Natural killer cell treated with Interleukin-12 subunit alpha and Interleukin-12 subunit beta and Interleukin-15 and Interleukin-18, amount 100 ng/mL, for 72 hours (primary cell): ENCODE results near the gene QRSL1. TPM values are rescaled to one million over a fixed set of nuclear protein-coding genes. Genes with fewer than 3 reads are reported as not detected.

Experiments used
- ATAC-seq, 2 donors: fragments of 150-1000 bp; cut with Tn5 transposase in 1 of 2; sonication (Bioruptor Pico), chemical (Tn5 transposase) in 1 of 2; 2 replicates each; pipeline ENCODE4 v1.10.0; 2021
- DNase-seq: peaks from one replicate; pipeline ENCODE4 v3.0.0; 2022; ENCODE audit warnings: low spot score
- H3K27ac Mint-ChIP-seq, 2 donors: 1 replicate in 1 of 2; 2 replicates in 1 of 2; pipeline ENCODE4 v1.8.0; 2022; ENCODE audit warnings: mixed read lengths in 2 of 2, mild to moderate bottlenecking in 1 of 2, moderate library complexity in 1 of 2
- H3K27me3 Mint-ChIP-seq, 2 donors: 1 replicate in 1 of 2; 2 replicates in 1 of 2; pipeline ENCODE4 v1.8.0; 2022; ENCODE audit warnings: mixed read lengths in 2 of 2
- H3K36me3 Mint-ChIP-seq: one replicate; pipeline ENCODE4 v1.8.0; 2022; ENCODE audit warnings: mixed read lengths
- H3K4me1 Mint-ChIP-seq, 2 donors: 1 replicate in 1 of 2; 2 replicates in 1 of 2; pipeline ENCODE4 v1.8.0; 2022; ENCODE audit warnings: low read depth in 2 of 2, mixed read lengths in 2 of 2, mild to moderate bottlenecking in 1 of 2
- H3K4me3 Mint-ChIP-seq: one replicate; pipeline ENCODE4 v1.8.0; 2022; ENCODE audit warnings: mixed read lengths
- H3K9me3 Mint-ChIP-seq: 2 replicates; pipeline ENCODE4 v1.8.0; 2022; ENCODE audit warnings: mixed read lengths
- total RNA-seq, 2 donors: library from RNA; stranded (reverse); gene quantifications; one replicate each; pipeline ENCODE4 v1.2.3, GENCODE V29; 2022

The QRSL1 gene
- total RNA-seq, 2 donors from 2014 or later, result 15.3 to 25.0 TPM

DNA sequence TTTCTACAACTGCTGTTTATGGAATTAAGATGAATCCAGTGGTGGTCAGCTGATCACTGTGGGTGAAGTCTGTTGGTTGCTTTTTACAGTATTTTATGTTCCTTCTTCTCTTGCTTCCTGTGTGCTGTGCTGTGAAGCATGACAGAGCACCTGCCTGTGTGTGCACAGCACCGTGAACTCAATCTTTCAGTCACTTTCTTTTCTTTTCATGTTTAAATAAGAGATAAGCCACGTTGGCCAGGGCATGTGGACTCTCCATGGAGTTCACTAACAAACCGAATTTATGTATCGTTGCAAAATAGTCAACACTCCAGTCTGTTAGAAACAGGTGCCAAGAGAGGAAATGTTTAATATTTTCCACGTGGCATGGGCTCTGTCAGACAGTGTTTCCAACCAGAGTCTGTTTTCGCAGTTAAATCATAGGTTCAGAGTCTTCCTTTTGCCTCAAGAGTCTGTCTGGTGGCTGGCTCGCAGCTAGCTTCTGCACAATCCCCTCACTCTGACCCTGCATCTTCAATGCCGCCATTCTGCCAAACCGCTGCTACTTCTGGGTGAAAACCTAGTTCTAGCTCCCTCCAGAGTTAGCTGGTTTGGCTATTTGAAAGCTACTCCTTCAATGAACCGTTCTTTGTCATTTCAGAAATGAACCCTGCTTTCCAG, 73.2 kb downstream of the QRSL1 start:
- Mint-ChIP-seq H3K27me3 (peaks cover 30 to 36% of the 10 kb centered on the region in 2 donors), H3K27ac (no peak overlapping the region), H3K4me1 (no peaks in the 10 kb centered on the region), H3K4me3 (no peak overlapping the region), H3K9me3 (no peaks in the 10 kb centered on the region), H3K36me3 (no peaks in the 10 kb centered on the region)
- no peak for ATAC-seq
- DNase-seq, result no peak

DNA sequence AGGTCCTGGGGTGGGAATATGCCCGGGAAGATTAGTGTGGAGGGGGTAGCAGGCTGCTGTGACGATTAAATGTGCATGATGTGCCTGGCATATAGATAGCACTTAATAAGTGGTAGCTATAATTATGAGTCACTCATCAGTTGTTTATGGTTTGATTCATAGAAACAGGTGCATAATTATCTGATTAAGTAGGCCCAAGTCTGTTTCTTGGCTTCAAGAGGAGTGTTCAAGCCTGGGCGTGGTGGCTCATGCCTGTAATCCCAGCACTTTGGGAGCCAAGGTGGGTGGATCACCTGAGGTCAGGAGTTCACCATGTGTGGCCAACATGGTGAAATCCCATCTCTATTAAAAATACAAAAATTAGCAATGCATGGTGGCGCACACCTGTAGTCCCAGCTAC, 74.9 kb downstream of the QRSL1 start:
- no peaks in the 10 kb centered on the region for H3K36me3 Mint-ChIP-seq
- ATAC-seq (no peak), DNase-seq (no peak)
- H3K4me1 Mint-ChIP-seq, result no peaks in the 10 kb centered on the region
- peaks cover 34 to 36% of the 10 kb centered on the region in 2 donors for H3K27me3 Mint-ChIP-seq
- H3K4me3 Mint-ChIP-seq, result no peak overlapping the region
- H3K27ac Mint-ChIP-seq, result no peak overlapping the region
- H3K9me3 Mint-ChIP-seq, result no peaks in the 10 kb centered on the region

DNA sequence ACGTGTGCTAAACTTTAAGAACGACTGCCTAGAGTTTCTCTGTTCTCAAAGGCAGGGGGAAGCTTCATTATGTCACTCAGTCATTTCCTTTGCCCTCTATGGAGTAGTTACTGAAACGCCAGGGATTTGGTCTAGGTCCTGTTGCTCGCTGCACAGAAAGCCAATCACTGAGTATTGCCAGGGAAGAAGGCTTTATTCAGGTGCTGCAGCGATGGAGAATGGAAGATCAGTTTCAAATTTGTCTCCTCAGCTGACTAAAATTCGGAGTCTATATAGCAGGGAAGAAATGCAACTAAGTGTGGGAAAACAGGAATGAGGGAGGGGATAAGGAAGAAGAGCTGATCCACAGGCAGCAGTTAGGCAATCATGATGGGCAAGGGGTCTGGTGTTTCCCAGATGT, 75.8 kb downstream of the QRSL1 start:
- DNase-seq, result no peak
- Mint-ChIP-seq H3K4me3 (no peak overlapping the region), H3K36me3 (no peaks in the 10 kb centered on the region), H3K27me3 (peaks cover 31 to 33% of the 10 kb centered on the region in 2 donors), H3K27ac (no peak overlapping the region), H3K4me1 (no peaks in the 10 kb centered on the region), H3K9me3 (no peaks in the 10 kb centered on the region)
- no peak for ATAC-seq

DNA sequence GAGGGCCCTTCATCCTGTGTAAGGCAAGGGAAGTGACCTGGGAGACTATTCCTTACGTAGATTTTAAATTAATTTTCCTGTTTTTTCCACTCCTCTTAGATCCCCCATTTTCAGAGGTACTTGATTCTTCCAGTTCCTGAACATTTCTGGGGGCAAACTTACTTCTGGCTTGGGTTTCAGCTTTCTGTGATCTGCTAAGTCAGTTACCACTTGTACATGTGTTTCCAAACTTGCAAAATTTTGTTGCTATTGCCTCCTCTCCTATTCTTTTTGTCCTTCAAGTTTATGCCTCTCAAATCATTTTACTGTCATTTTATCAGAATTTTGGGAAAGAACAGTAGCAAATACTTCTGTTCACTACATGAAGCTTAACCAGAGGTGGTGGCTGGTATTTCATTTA, 81.2 kb downstream of the QRSL1 start:
- no peaks in the 10 kb centered on the region for H3K9me3 Mint-ChIP-seq
- H3K27me3 Mint-ChIP-seq, result peaks cover 20 to 40% of the 10 kb centered on the region in 2 donors
- no peak for ATAC-seq

DNA sequence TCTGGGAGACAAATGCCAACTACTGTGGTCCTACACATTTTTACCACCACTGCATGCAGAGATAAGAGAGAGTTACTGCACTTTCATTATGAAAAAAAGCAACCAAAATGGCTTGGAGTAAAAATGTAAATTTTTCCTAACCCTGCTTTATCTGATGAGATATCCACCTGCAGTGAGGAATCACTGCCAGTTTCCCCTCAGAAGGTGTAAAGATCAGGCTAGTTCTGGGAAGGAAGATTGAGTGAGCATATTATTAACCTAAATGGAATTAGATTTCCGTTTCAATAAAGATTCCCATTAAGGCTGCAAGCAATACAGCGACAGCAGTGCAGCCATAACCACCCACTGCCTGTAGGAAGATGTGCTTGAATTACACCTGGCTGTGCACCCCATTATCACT, 84.9 kb downstream of the QRSL1 start:
- no peaks in the 10 kb centered on the region for H3K36me3 Mint-ChIP-seq
- DNase-seq (no peak), ATAC-seq (no peak)
- H3K27me3 Mint-ChIP-seq, result peaks cover 23 to 53% of the 10 kb centered on the region in 2 donors
- no peak overlapping the region for H3K27ac Mint-ChIP-seq
- H3K9me3 Mint-ChIP-seq, result no peaks in the 10 kb centered on the region
- no peaks in the 10 kb centered on the region for H3K4me1 Mint-ChIP-seq
- no peak overlapping the region for H3K4me3 Mint-ChIP-seq

More for the DNA sequence above, 81.2 kb downstream of the QRSL1 start:
- DNase-seq, result no peak
- no peaks in the 10 kb centered on the region for H3K36me3 Mint-ChIP-seq
- H3K27ac Mint-ChIP-seq, result no peak overlapping the region
- H3K4me3 Mint-ChIP-seq, result no peak overlapping the region
- H3K4me1 Mint-ChIP-seq, result no peaks in the 10 kb centered on the region

DNA sequence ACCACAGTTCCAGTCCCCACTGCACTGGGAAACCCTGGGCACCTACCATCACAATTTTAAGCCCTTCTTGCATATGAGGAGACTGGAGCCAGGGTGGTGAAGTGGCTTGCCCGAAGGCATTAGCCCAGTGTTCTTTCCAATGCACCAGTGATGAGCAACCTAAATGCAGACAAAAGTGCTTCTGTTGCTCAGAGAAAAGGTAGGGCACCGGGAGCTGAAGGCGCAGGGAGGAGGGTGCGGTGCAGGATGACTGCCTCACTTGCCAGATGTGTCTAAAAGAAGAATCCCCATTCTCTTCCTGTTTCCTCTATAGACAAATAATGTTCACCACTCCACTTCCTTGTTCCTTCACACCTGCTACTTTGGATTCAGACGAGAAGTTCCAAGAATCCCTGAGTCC, 86.5 kb downstream of the QRSL1 start:
- DNase-seq, result no peak
- H3K4me3 Mint-ChIP-seq, result no peak overlapping the region
- no peaks in the 10 kb centered on the region for H3K36me3 Mint-ChIP-seq
- H3K27ac Mint-ChIP-seq, result no peak overlapping the region
- peaks cover 18 to 40% of the 10 kb centered on the region in 2 donors for H3K27me3 Mint-ChIP-seq
- H3K4me1 Mint-ChIP-seq, result no peaks in the 10 kb centered on the region
- H3K9me3 Mint-ChIP-seq, result no peaks in the 10 kb centered on the region
- ATAC-seq, result no peak

DNA sequence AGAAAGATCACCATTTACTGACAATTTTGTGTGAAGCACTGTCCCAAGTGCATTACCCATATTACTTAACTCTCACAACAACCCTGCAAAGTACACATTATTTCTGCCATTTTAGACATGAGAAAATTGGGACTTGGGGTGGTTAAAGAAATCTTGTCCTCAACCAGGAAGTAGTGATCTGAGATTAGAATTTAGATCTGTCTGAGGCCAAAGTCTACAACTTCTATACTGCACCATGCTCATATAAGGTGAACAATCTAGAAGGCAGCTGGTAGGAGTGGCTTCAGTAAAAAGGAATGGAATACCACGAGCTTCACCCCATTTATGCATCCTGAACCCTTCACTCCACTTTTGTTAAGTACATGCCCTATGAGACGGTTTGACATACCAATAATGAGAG, 87.6 kb downstream of the QRSL1 start:
- Mint-ChIP-seq H3K4me1 (no peaks in the 10 kb centered on the region), H3K27ac (no peak overlapping the region), H3K36me3 (no peaks in the 10 kb centered on the region)

More for the DNA sequence above, 87.6 kb downstream of the QRSL1 start:
- Mint-ChIP-seq H3K27me3 (peaks cover 18 to 32% of the 10 kb centered on the region in 2 donors), H3K9me3 (no peaks in the 10 kb centered on the region), H3K4me3 (no peak overlapping the region)
- ATAC-seq, result no peak
- no peak for DNase-seq

Other genes with a start within 250 kb of the QRSL1 start
- gene RTN4IP1, start 80 bp upstream of the QRSL1 start, total RNA-seq, result 1 to 10 TPM; 5.5 to 7.0 TPM